Measurements from ENCODE around the gene LRP8. TPM values are rescaled to one million over a fixed set of nuclear protein-coding genes. Genes with fewer than 3 reads are reported as not detected.

LRP8 gene
- total RNA-seq, 4 donors from 2014 or later = 1.4 to 9.8 (median 4.3) TPM

- TF ChIP-seq, protein P1, sequence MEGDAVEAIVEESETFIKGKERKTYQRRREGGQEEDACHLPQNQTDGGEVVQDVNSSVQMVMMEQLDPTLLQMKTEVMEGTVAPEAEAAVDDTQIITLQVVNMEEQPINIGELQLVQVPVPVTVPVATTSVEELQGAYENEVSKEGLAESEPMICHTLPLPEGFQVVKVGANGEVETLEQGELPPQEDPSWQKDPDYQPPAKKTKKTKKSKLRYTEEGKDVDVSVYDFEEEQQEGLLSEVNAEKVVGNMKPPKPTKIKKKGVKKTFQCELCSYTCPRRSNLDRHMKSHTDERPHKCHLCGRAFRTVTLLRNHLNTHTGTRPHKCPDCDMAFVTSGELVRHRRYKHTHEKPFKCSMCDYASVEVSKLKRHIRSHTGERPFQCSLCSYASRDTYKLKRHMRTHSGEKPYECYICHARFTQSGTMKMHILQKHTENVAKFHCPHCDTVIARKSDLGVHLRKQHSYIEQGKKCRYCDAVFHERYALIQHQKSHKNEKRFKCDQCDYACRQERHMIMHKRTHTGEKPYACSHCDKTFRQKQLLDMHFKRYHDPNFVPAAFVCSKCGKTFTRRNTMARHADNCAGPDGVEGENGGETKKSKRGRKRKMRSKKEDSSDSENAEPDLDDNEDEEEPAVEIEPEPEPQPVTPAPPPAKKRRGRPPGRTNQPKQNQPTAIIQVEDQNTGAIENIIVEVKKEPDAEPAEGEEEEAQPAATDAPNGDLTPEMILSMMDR (IDR thresholded peaks at IDR 0.05; ENCODE audit: low read depth) = no peak
Observed at GRCh38 chr1:53256511-53257453, 71.1 kb downstream of the LRP8 start.

- TF ChIP-seq, protein P1 (IDR thresholded peaks at IDR 0.05; ENCODE audit: low read depth) = no peak
Observed at GRCh38 chr1:53255031-53255430, 72.8 kb downstream of the LRP8 start.

DNA sequence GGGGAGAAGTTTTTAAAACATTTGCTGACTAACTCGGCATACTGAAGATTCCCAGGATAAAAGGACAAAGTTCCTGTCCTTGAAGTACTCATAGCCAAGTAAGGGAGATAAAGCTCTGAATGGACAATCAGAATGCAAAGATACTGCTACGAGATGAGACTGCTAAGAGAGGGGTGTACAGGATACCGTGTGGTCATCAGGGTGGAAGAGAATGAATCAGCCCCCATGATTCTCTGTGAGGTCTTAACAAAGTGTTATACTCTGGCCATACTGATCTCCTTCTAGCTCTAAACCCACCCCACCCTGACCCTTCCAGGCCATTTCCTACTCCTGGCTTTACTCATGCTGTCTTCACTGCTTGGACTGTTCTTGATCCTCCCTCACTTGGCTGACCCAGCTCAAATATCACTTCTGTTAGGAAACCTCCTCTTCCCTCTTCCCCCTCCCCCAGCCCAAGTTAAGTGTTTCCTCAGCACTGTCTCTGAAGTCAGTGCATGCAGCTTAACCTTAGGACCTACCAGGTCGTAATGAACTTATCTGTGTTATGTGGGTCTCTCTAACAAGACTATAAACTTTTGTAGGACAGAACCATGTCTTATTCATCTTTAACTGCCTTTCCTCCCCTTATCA lies 73.7 kb downstream of the LRP8 start:
- TF ChIP-seq, protein P1 (IDR thresholded peaks at IDR 0.05; ENCODE audit: low read depth) = no peak

- TF ChIP-seq, protein P1 (IDR thresholded peaks at IDR 0.05; ENCODE audit: low read depth) = no peak
Observed at GRCh38 chr1:53250325-53250724, 77.5 kb downstream of the LRP8 start.

GRCh38 chr1:53249706-53250105 lies 78.2 kb downstream of the LRP8 start:
- TF ChIP-seq, protein P1 (IDR thresholded peaks at IDR 0.05; ENCODE audit: low read depth) = no peak

DNA sequence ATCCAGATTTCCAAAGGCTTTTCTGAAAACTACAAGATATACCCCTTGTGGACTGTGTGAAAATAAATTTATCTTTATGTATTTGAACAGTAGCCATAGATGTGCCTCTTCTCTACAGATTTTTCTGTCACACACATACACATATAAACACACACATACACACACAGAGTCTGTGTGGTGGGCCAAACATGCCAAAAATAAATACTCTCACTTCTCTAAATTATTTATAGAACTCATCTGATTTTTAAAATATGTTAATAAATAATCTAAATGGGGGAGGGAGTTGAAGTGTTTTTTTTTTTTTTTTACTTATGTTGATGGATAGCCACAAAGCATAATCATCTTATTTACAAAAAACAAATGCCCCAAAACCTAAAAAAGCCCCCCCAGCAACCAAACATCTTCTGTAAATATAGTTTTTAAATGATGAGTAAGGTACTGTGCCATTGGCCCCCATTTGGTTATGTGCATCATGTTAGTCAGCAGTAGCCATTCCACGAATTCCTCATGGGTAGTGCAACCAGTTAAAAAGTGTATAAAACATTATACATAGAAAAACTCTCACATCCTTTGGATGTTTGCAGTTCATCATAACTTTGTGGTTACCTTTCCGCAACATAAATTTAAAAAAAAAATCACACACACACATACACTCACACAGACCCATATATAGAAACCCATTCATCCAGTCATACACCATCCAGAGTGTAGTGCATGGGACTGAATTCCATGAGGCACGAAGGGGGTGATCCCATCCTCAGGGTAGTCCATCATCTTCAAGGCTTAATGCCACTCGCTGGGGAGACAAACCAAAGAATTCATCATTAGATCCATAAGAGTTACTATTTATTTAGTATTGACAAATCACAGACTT lies 81.4 kb downstream of the LRP8 start:
- TF ChIP-seq, protein P1 (IDR thresholded peaks at IDR 0.05; ENCODE audit: low read depth) = no peak
